ENCODE measurements around the gene SYPL2. TPM values are rescaled to one million over a fixed set of nuclear protein-coding genes. Genes with fewer than 3 reads are reported as not detected.
A peak's percentile ranks its signal among the peaks of the same experiment; 100 is the strongest.

The SYPL2 gene
- total RNA-seq, 2 experiments from 2014 or later, result not detected

DNA sequence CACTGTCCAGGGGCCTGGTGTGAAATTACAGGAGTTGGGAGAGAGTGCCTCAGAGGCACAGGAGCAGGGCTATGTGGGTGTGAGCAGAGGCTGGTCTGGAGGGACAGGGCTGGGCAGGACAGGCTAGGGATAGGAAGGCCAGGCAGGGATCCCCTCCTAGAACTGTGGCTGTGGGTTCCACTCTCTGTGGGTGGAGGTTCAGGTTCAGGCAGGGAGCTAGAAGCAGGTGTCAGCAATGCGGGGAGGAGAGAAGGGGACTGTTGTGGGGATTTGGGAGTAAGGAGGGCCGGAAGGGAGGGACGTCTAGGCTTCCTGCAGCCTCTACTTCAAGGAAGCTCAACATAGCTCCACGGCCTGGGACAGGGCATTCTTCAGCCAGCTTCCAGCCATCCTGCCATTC lies 65.0 kb downstream of the SYPL2 start:
- Mint-ChIP-seq H3K27me3 (no peaks in the 10 kb centered on the region), H3K4me1 (peaks cover 20% of the 10 kb centered on the region), H3K27ac (peak overlapping the region; percentile 15), H3K9me3 (no peaks in the 10 kb centered on the region), H3K4me3 (no peak overlapping the region), H3K36me3 (no peaks in the 10 kb centered on the region)
- no peak for DNase-seq

Other genes starting within 250 kb of the SYPL2 start
- 1 to 10 TPM; 2.6 TPM for gene CELSR2, start 217.0 kb upstream of the SYPL2 start, total RNA-seq
- 10 to 100 TPM; 10.7 to 12.2 TPM for gene PSRC1, start 183.4 kb upstream of the SYPL2 start, total RNA-seq
- gene MYBPHL, start 159.5 kb upstream of the SYPL2 start, total RNA-seq, result not detected
- gene SORT1, start 68.6 kb upstream of the SYPL2 start, total RNA-seq, result 1 to 10 TPM; 5.6 to 6.6 TPM
- 100 to 1,000 TPM; 247 to 252 TPM for gene PSMA5, start 40.1 kb upstream of the SYPL2 start, total RNA-seq
- 10 to 100 TPM; 14.6 to 15.6 TPM for gene ATXN7L2, start 17.4 kb downstream of the SYPL2 start, total RNA-seq
- gene CYB561D1, start 27.5 kb downstream of the SYPL2 start, total RNA-seq, result 1 to 10 TPM; 6.3 to 8.1 TPM
- gene AMIGO1, start 43.2 kb downstream of the SYPL2 start, total RNA-seq, result 1 to 10 TPM; 2.1 to 2.5 TPM
- under 1 TPM in 1 of 2 experiments, not detected in 1; 0.16 TPM for gene GPR61, start 73.3 kb downstream of the SYPL2 start, total RNA-seq
- 1 to 10 TPM; 8.4 TPM for gene GNAI3, start 82.1 kb downstream of the SYPL2 start, total RNA-seq
- under 1 TPM; 0.64 to 0.91 TPM for gene GNAT2, start 153.1 kb downstream of the SYPL2 start, total RNA-seq
- 10 to 100 TPM; 89.5 to 91.4 TPM for gene AMPD2, start 153.3 kb downstream of the SYPL2 start, total RNA-seq
- gene GSTM4, start 189.6 kb downstream of the SYPL2 start, total RNA-seq, result 1 to 10 TPM; 2.4 to 3.0 TPM
- gene GSTM2, start 201.5 kb downstream of the SYPL2 start, total RNA-seq, result 1 to 10 TPM; 7.4 to 8.5 TPM
- not detected for gene GSTM1, start 221.3 kb downstream of the SYPL2 start, total RNA-seq
- gene GSTM5, start 245.7 kb downstream of the SYPL2 start, total RNA-seq, result under 1 TPM in 1 of 2 experiments, not detected in 1; 0.06 TPM